ENCODE measurements around the gene RPS21. TPM values are rescaled to one million over a fixed set of nuclear protein-coding genes. Genes with fewer than 3 reads are reported as not detected.

Gene RPS21
- total RNA-seq, 1 donor from 2014 or later = 5,743 TPM

DNA sequence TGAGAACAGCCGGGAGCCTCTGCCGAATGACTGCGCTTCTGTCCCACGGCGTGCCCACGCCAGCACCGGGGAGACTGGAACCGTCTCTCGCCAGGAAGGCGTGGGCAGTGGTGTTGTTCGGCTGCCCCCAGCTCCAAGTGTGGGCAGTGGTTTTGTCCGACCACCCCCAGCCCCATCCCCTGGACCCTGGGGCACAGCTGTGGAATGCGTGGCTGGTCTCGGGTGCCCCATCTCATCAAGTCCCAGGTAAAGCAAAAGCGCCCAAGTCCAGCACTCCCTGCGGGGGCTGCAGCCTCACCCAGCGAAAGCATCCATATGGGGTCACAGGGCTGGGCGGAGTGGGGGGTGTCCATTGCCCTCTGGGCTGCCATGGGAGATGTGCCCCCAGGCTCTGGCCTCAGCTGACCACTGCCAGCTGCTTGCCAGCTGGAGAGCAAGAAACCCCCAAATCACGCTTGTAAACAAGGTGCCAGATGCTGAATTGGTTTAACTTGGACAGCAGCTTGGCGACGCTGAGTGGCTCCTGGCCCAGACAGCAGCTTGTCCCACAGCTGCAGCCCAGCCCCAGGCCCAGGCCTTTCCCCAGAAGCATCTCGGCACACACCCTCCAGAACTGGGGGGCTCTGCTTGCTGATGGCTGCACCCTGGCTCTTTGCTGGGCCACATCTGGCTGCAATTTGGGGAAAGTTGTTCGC, 15.7 kb downstream of the RPS21 start:
- Histone ChIP-seq H3K4me3 (ENCODE audit: low read depth, low read length) (no peak overlapping the region), H3K27me3 (ENCODE audit: control insufficient read depth, insufficient read depth, low read length) (no peaks in the 10 kb centered on the region), H3K36me3 (ENCODE audit: control insufficient read depth, insufficient read depth, low read length) (no peaks in the 10 kb centered on the region)
- TF ChIP-seq, protein P1, sequence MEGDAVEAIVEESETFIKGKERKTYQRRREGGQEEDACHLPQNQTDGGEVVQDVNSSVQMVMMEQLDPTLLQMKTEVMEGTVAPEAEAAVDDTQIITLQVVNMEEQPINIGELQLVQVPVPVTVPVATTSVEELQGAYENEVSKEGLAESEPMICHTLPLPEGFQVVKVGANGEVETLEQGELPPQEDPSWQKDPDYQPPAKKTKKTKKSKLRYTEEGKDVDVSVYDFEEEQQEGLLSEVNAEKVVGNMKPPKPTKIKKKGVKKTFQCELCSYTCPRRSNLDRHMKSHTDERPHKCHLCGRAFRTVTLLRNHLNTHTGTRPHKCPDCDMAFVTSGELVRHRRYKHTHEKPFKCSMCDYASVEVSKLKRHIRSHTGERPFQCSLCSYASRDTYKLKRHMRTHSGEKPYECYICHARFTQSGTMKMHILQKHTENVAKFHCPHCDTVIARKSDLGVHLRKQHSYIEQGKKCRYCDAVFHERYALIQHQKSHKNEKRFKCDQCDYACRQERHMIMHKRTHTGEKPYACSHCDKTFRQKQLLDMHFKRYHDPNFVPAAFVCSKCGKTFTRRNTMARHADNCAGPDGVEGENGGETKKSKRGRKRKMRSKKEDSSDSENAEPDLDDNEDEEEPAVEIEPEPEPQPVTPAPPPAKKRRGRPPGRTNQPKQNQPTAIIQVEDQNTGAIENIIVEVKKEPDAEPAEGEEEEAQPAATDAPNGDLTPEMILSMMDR (IDR thresholded peaks at IDR 0.05; ENCODE audit: insufficient read depth, low read length, poor library complexity, severe bottlenecking) = no peak
- no peak for DNase-seq (ENCODE audit: low read depth)

DNA sequence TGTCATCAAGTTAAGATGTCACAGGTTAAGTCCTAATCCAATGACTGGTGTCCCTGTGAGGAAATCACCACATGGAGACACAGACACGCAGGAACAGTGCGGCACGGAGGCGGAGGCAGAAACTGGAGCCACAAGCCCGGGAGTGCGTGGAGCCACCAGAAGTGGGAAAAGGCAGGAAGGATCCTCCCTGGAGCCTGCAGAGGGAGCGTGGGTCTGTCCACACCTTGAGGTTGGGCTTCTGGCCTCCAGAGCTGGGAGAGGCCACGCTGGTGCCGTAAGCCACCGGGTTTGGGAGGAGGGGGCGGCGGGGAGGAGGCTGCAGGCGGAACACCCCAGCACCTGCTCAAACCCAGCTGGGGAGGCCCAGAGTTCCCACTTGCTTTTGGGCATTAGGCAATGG, 16.4 kb downstream of the RPS21 start:
- Histone ChIP-seq H3K4me3 (ENCODE audit: low read depth, low read length) (no peak overlapping the region), H3K27me3 (ENCODE audit: control insufficient read depth, insufficient read depth, low read length) (peaks cover 2% of the 10 kb centered on the region), H3K36me3 (ENCODE audit: control insufficient read depth, insufficient read depth, low read length) (no peaks in the 10 kb centered on the region)
- TF ChIP-seq, protein P1 (IDR thresholded peaks at IDR 0.05; ENCODE audit: insufficient read depth, low read length, poor library complexity, severe bottlenecking) = no peak
- no peak for DNase-seq (ENCODE audit: low read depth)

DNA sequence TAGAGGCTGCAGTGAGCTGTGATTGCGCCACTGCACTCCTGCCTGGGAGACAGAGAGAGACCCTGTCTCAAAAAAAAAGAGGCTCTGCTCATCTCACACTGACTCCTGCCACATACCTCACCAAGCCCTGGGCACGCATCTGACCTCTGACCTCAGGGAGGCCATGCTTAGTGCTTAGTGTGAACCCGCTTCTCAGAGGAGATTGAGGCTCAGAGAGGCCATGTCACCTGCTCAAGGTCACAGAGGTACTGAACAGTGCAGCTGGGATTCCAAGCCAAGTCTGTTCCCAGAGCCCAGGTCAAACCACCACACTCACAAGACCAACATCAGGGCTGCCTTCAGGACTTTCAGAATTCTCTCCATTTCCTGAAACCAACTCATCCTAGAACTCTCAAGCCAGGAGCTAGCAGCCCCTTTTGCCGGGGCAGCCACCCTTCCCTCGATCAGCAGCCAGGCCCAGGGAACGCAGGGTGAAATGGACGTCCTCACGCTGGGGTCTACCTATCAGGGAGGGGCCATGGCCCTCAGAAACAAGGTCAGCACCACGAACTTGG, 17.3 kb downstream of the RPS21 start:
- Histone ChIP-seq H3K27me3 (ENCODE audit: control insufficient read depth, insufficient read depth, low read length) (peaks cover 2% of the 10 kb centered on the region), H3K36me3 (ENCODE audit: control insufficient read depth, insufficient read depth, low read length) (no peaks in the 10 kb centered on the region), H3K4me3 (ENCODE audit: low read depth, low read length) (no peak overlapping the region)
- DNase-seq (ENCODE audit: low read depth) = no peak
- TF ChIP-seq, protein P1 (IDR thresholded peaks at IDR 0.05; ENCODE audit: insufficient read depth, low read length, poor library complexity, severe bottlenecking) = no peak

DNA sequence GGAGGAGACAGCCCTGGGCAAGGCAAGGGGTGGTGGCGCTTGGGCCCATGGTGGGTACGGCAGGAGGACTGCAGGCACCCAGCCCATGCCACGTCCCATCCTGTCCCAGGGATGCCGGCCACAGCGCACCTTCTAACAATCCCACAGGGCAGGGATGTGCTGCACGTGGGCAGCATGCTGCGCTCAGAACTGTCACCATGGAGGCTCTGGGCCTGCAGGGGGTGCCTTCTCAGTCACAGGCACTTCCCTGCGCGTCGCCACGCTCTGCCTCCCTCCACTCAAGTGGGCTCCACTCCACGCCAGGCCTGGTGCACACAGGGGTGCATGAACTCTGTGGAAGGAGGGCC, 17.8 kb downstream of the RPS21 start:
- Histone ChIP-seq H3K4me3 (ENCODE audit: low read depth, low read length) (no peak overlapping the region), H3K27me3 (ENCODE audit: control insufficient read depth, insufficient read depth, low read length) (peaks cover 2% of the 10 kb centered on the region), H3K36me3 (ENCODE audit: control insufficient read depth, insufficient read depth, low read length) (no peaks in the 10 kb centered on the region)
- no peak for DNase-seq (ENCODE audit: low read depth)
- TF ChIP-seq, protein P1 (IDR thresholded peaks at IDR 0.05; ENCODE audit: insufficient read depth, low read length, poor library complexity, severe bottlenecking) = no peak

DNA sequence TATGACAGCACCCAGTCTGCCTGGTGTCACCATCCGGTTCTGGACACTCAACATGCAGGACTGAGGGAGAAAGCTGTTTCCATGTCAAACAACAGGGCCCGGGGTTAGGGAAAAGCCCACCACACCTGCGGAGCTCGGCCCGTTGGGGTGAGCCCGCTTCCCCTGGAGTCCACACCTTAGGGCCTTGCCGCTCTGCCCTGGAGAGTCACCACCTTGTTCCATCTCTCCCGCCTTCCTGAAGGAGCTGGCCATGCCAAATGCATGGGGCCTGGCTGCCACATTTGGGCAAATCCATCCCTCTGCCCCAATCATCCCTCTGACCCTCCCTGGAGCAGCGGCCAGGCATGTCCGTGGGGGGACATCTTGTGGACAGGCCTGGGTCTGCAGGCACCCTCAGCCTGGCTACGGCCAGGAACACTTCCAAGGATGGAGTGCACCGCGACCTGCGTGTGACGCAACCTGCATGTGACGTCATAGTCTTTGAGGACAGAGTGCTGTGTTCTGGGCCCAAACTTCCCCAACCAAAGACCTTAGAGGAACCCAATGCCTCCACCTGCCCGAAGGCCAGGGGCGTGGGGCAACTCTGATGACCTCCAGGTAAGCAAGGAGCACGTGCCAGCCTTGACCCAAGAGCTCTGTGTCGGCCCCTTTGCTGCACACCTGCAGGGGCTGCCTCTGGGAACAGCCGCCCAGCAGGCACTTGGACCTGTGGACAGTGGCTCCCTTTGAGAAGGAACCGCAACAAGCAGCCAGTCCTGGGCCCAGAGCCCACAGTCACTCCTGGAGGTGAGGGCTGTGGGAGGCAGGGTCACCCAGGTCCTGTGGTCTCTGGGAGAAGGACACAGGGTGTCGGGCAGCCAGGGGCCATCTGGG, 18.4 kb downstream of the RPS21 start:
- Histone ChIP-seq H3K4me3 (ENCODE audit: low read depth, low read length) (no peak overlapping the region), H3K27me3 (ENCODE audit: control insufficient read depth, insufficient read depth, low read length) (peaks cover 4% of the 10 kb centered on the region), H3K36me3 (ENCODE audit: control insufficient read depth, insufficient read depth, low read length) (no peaks in the 10 kb centered on the region)
- TF ChIP-seq, protein P1 (IDR thresholded peaks at IDR 0.05; ENCODE audit: insufficient read depth, low read length, poor library complexity, severe bottlenecking) = peak; percentile 65
- no peak for DNase-seq (ENCODE audit: low read depth)

Measured in kidney epithelial cell (primary cell).